Activated CD8-positive, alpha-beta T cell treated with anti-CD3 and anti-CD28 coated beads, Interleukin-2, amount 10 ng/mL, durations not matched to agents 7 days and 5 days (primary cell): ENCODE measurements around the gene COL10A1. TPM values are rescaled to one million over a fixed set of nuclear protein-coding genes. Genes with fewer than 3 reads are reported as not detected.

Source experiments
- ATAC-seq: fragments of 150-1000 bp; cut with Tn5 transposase; one replicate; pipeline ENCODE4 v1.10.0; 2021; ENCODE audit warnings: moderate library complexity
- CTCF ChIA-PET: fragments of 350-600 bp; sonication (Branson Sonifier 250); formaldehyde crosslinking; loops from one replicate; lab custom pipeline; 2021; ENCODE audit warnings: antibody characterized with exemption; lab: Charles Lee
- POLR2A ChIA-PET: fragments of 350-600 bp; sonication (Branson Sonifier 250); formaldehyde crosslinking; loops from one replicate; lab custom pipeline; 2021; ENCODE audit warnings: antibody characterized with exemption; lab: Charles Lee
- DNase-seq: peaks from one replicate; pipeline ENCODE4 v3.0.0-alpha.2; 2020
- H3K27ac Mint-ChIP-seq: one replicate; pipeline ENCODE4 v1.8.0; 2021; ENCODE audit warnings: mild to moderate bottlenecking, mixed read lengths
- H3K27me3 Mint-ChIP-seq: one replicate; pipeline ENCODE4 v1.8.0; 2021; ENCODE audit warnings: low read depth, mixed read lengths
- H3K36me3 Mint-ChIP-seq: one replicate; pipeline ENCODE4 v1.8.0; 2021; ENCODE audit warnings: low read depth, mixed read lengths
- H3K4me1 Mint-ChIP-seq: one replicate; pipeline ENCODE4 v1.8.0; 2021; ENCODE audit warnings: low read depth, mixed read lengths
- H3K4me3 Mint-ChIP-seq: one replicate; pipeline ENCODE4 v1.8.0; 2021; ENCODE audit warnings: mild to moderate bottlenecking, mixed read lengths
- H3K9me3 Mint-ChIP-seq: one replicate; pipeline ENCODE4 v1.8.0; 2022; ENCODE audit warnings: mixed read lengths; ENCODE audit not compliant: insufficient read depth
- total RNA-seq, 2 experiments: library from RNA; stranded (reverse); gene quantifications; one replicate each; pipeline ENCODE4 v1.2.3, GENCODE V29; 2021

The COL10A1 gene
- total RNA-seq = not detected

DNA sequence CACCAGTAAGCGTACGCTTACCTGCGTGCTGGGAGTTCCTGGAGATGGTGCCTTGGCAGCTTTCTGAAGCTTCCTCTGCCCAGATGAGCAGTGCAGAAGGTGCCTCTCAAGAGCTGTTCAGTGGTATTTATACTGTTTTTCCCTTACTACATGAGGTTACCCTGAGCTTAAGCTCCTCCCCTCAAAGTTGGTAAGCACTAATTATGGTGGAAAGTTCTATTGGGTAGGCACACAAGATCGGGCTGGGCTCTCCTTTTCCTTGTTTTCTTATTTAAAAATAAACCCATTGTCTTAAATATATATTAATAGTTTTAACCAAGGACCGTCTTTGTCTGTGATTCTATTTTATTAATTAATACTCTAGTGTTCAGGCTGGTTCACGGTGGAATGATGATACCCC lies at the start of gene COL10A1:
COL10A1 (minus strand) TSS at position 101 of the 400 bp plus-strand sequence. CDS start 640 bp downstream, outside the sequence.
- H3K36me3 Mint-ChIP-seq = no peaks in the 10 kb centered on the region
- ChIA-PET CTCF (interaction anchor here (1.5 kb wide), 1 partner anchor 14 kb away, joined by 4 read pairs; no protein-coding TSS in a partner anchor), POLR2A (no interaction called here)
- no peaks in the 10 kb centered on the region for H3K27me3 Mint-ChIP-seq
- peaks cover 5% of the 10 kb centered on the region for H3K4me1 Mint-ChIP-seq
- ATAC-seq = no peak
- H3K9me3 Mint-ChIP-seq = no peaks in the 10 kb centered on the region
- no peak within 1 kb of the TSS for H3K27ac Mint-ChIP-seq
- DNase-seq = no peak
- H3K4me3 Mint-ChIP-seq = no peak within 1 kb of the TSS

DNA sequence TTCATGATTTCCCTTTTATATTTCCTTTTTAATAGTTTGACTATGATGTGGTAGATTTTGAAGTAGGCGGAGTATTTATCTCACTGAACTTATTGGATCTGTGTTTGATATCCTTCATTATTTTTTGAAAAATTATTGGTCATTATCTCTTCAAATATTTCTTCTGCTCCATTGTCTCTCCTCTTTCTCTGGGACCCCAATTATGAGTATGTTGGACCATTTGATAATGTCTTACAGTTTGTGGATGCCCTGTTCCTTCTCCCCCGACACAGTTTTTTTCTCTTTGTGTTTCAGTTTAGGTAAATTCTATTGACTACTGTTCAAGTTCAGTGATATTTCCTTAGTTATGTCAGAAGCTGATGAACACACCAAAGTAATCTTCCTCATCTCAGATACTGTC lies 49.4 kb upstream of the COL10A1 start:
- H3K9me3 Mint-ChIP-seq = peaks cover 11% of the 10 kb centered on the region
- POLR2A ChIA-PET = no interaction called here
- ATAC-seq = no peak
- DNase-seq = no peak
- H3K36me3 Mint-ChIP-seq = peaks cover 10% of the 10 kb centered on the region
- CTCF ChIA-PET = no interaction called here
- no peaks in the 10 kb centered on the region for H3K4me1 Mint-ChIP-seq
- no peaks in the 10 kb centered on the region for H3K27me3 Mint-ChIP-seq
- H3K4me3 Mint-ChIP-seq = no peak overlapping the region
- H3K27ac Mint-ChIP-seq = no peak overlapping the region

DNA sequence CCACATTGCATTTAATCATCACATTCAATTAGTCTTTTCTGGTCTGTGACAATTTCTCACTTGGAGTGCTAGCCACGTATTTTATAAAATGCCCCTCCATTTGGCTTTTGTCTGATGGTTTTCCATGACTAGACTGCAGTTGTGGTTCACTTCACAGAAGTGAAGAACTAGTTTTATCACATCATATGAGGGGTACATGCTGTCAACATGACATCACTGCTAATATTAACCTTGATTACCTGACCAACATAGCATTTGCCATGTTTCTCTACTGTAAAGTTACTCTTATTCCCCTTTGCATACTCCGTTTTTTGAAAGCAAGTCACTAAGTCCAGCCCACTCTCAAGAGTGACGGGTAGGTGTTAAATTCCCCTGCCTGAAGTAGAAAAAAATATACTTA lies 48.0 kb upstream of the COL10A1 start:
- H3K4me1 Mint-ChIP-seq = no peaks in the 10 kb centered on the region
- ChIA-PET CTCF (interaction anchor here (0.7 to 1.2 kb wide), 2 partner anchors 12 to 90 kb away, joined by 3 read pairs; no protein-coding TSS in a partner anchor), POLR2A (no interaction called here)
- H3K27me3 Mint-ChIP-seq = no peaks in the 10 kb centered on the region
- H3K9me3 Mint-ChIP-seq = peaks cover 11% of the 10 kb centered on the region
- peaks cover 10% of the 10 kb centered on the region for H3K36me3 Mint-ChIP-seq
- DNase-seq (no peak), ATAC-seq (no peak)
- H3K4me3 Mint-ChIP-seq = no peak overlapping the region
- no peak overlapping the region for H3K27ac Mint-ChIP-seq

DNA sequence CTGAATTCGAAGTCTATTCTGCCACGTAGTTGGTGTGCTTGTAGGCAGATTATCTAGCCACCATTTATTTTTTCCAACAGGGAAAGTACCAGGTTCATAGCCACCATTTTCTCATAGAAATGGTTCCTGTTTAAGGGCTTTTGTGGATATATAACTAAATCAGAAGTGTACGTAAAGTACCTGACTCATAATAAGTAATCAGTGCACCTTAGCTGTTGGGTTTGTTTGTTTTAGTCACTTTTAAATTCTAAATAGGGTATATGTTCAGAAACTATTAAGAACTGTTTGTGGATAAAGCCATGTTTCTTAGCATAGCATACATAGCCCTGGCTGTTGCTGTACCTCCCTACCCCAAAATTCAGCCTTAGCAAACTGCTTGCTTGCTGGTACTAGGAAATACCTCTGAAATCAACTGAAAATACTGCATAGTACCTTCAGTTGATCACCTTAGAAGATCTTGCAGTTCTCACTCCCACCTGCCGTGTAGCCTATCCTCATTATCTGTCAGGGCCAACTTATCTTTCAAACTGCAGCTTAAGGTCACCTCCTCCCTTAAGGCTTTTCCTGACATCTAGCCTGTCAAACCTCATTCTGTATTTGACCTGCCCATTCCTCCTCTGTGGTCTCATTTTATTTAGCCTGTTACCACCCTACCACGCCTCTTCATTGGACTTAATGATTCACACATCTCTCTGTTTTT lies 44.6 kb upstream of the COL10A1 start:
- Mint-ChIP-seq H3K27ac (no peak overlapping the region), H3K27me3 (no peaks in the 10 kb centered on the region), H3K9me3 (peaks cover 16% of the 10 kb centered on the region), H3K4me3 (no peak overlapping the region), H3K36me3 (peaks cover 8% of the 10 kb centered on the region), H3K4me1 (no peaks in the 10 kb centered on the region)
- DNase-seq (no peak), ATAC-seq (no peak)
- ChIA-PET POLR2A (no interaction called here), CTCF (interaction anchor here (0.7 kb wide), 1 partner anchor 1670 kb away, joined by 4 read pairs; no protein-coding TSS in a partner anchor)

DNA sequence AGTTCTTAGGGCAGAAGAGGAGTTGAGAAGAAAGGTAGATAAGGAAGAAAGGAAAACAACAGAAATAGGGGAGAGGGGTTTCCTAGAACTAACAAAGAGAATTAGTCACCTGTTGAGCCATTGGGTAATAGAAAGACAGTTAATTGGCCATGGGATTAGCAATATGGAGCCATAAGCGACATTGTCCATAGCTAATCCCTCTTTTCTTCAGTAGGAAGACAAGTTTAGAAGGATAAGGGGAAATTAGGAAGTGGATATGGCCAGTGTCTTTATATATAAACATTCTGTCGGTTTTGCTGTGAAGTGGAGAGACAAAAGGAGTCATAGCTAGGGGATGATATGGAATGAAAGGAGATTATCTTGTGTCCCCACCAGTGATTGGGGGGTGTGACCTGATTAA lies 43.9 kb upstream of the COL10A1 start:
- H3K36me3 Mint-ChIP-seq = peaks cover 5% of the 10 kb centered on the region
- no peak overlapping the region for H3K4me3 Mint-ChIP-seq
- ChIA-PET POLR2A (no interaction called here), CTCF (interaction anchor here (1.8 kb wide), 1 partner anchor 58 kb away, joined by 7 read pairs; no protein-coding TSS in a partner anchor)
- no peak overlapping the region for H3K27ac Mint-ChIP-seq
- peaks cover 12% of the 10 kb centered on the region for H3K9me3 Mint-ChIP-seq
- DNase-seq (no peak), ATAC-seq (no peak)
- H3K27me3 Mint-ChIP-seq = no peaks in the 10 kb centered on the region
- no peaks in the 10 kb centered on the region for H3K4me1 Mint-ChIP-seq

DNA sequence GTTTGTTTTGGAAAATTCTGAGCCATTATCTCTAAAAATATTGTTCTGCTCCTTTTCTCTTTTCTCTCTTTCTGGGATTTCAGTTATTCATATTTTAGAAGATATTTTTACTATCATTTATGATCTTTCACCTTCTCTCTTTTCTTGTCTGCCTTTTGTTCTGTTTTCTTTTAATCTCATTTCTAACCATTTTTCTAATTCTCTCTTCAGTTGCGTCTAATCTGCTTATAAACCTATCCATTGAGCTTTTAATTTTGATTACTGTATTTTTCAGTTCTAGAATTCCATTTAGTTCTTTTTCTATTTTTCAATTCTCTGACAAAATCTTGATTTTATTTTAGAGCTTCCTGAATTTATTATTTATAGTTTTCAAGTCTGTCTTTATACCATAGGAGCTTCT lies 42.2 kb upstream of the COL10A1 start:
- ATAC-seq (no peak), DNase-seq (no peak)
- Mint-ChIP-seq H3K4me3 (no peak overlapping the region), H3K4me1 (no peaks in the 10 kb centered on the region), H3K9me3 (peaks cover 17% of the 10 kb centered on the region), H3K27ac (no peak overlapping the region), H3K27me3 (no peaks in the 10 kb centered on the region), H3K36me3 (peaks cover 2% of the 10 kb centered on the region)
- CTCF ChIA-PET = interaction anchor here (1.8 kb wide), 1 partner anchor 56 kb away, joined by 7 read pairs; no protein-coding TSS in a partner anchor
- POLR2A ChIA-PET = no interaction called here

DNA sequence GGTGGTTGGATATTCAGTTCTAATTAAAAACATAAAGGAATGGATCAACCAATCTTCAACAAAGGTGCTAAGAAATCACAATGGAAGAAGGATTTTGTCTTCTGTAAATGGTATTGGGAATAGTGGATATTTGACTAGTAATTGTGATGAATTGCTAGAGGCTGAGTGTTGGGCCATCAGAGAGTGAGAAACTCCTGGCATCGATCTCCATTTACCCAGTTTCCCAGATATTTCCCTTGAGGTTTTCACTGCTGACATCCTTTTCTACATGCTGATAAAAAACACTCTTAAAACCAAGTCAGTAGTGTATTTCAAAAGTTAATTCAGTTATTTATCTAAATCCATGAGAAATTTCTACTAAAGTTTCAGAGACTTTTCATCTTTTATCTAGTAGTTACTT lies 40.4 kb upstream of the COL10A1 start:
- DNase-seq (no peak), ATAC-seq (no peak)
- H3K27me3 Mint-ChIP-seq = no peaks in the 10 kb centered on the region
- no peak overlapping the region for H3K27ac Mint-ChIP-seq
- peaks cover 19% of the 10 kb centered on the region for H3K9me3 Mint-ChIP-seq
- CTCF ChIA-PET = no interaction called here
- POLR2A ChIA-PET = no interaction called here
- no peak overlapping the region for H3K4me3 Mint-ChIP-seq
- no peaks in the 10 kb centered on the region for H3K4me1 Mint-ChIP-seq
- peaks cover 5% of the 10 kb centered on the region for H3K36me3 Mint-ChIP-seq

DNA sequence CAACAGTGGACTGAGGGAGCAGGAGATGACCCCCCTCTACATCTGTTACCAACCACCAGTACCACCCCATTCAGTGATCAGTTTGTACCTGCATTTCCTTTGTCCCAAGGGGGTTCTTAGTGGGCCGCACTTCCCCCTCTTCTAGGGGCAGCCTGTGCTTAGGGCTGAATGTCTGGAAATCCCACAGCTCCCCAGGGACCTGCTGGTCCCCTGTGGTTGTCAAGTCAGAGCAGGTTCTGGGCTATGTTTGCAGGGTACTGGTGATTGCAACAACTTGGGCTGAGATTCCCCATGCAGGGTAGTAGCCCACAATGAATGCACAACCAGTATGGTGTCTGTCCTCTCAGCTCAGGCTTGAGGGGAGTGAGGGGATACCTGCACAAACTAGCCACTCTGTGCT lies 39.7 kb upstream of the COL10A1 start:
- peaks cover 19% of the 10 kb centered on the region for H3K9me3 Mint-ChIP-seq
- H3K27me3 Mint-ChIP-seq = no peaks in the 10 kb centered on the region
- H3K4me1 Mint-ChIP-seq = no peaks in the 10 kb centered on the region
- DNase-seq = no peak
- ChIA-PET POLR2A (no interaction called here), CTCF (no interaction called here)
- H3K36me3 Mint-ChIP-seq = peaks cover 5% of the 10 kb centered on the region
- H3K4me3 Mint-ChIP-seq = no peak overlapping the region
- H3K27ac Mint-ChIP-seq = no peak overlapping the region
- ATAC-seq = no peak

DNA sequence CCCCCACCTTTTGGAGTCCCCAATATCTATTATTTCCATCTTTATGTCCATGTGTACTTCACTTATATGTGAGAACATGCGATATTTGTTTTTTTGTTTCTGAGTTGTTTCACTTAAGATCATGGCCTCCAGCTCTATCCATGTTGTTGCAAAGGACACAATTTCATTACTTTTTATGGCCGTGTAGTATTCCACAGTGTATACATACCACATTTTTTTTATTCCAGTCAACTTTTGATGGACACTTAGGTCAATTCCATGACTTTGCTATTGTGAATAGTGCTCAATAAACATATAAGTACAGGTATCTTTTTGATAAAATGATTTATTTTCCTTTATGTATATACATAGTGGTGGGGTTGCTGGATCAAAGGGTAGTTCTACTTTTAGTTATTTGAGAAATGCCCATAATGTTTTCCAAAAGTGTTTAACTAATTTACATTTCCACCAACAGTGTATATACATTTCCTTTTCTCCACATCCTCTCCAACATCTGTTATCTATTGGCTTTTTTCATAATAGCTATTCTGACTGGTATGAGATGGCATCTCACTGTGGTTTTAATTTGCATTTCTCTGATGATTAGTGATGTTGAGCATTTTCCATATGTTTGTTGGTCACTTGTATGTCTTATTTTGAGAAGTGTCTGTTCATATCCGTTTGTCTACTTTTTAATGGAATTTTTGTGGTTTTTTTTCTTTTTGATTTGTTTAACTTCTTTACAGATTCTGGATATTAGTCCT lies 34.0 kb upstream of the COL10A1 start:
- no peak for DNase-seq
- POLR2A ChIA-PET = no interaction called here
- Mint-ChIP-seq H3K4me3 (no peak overlapping the region), H3K27me3 (no peaks in the 10 kb centered on the region), H3K27ac (no peak overlapping the region), H3K9me3 (peaks cover 10% of the 10 kb centered on the region), H3K4me1 (no peaks in the 10 kb centered on the region), H3K36me3 (peaks cover 7% of the 10 kb centered on the region)
- CTCF ChIA-PET = no interaction called here
- no peak for ATAC-seq

DNA sequence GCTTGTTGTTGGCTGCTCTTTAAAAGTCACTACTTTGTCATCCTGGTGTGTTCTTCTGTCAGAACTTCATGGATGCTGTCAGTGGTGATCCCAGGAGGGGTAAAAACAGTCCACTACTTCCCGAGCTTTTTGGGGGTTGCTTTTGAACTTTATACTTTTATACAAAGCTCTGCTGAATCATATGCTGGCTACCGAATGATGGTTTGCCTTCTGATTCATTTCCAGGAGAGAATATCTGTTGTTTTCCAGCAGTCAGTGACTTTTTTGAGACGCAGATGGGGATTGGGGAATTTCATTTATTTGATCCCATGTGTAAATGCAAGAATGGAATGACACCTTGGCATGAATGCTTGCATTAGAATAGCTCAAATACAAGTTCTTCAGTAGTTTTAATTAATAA lies 32.7 kb upstream of the COL10A1 start:
- Mint-ChIP-seq H3K36me3 (peaks cover 7% of the 10 kb centered on the region), H3K4me1 (no peaks in the 10 kb centered on the region), H3K27ac (no peak overlapping the region), H3K9me3 (peaks cover 4% of the 10 kb centered on the region), H3K27me3 (no peaks in the 10 kb centered on the region), H3K4me3 (no peak overlapping the region)
- ATAC-seq (no peak), DNase-seq (no peak)
- ChIA-PET POLR2A (no interaction called here), CTCF (interaction anchor here (1.4 kb wide), 1 partner anchor 59 kb away, joined by 5 read pairs; no protein-coding TSS in a partner anchor)

DNA sequence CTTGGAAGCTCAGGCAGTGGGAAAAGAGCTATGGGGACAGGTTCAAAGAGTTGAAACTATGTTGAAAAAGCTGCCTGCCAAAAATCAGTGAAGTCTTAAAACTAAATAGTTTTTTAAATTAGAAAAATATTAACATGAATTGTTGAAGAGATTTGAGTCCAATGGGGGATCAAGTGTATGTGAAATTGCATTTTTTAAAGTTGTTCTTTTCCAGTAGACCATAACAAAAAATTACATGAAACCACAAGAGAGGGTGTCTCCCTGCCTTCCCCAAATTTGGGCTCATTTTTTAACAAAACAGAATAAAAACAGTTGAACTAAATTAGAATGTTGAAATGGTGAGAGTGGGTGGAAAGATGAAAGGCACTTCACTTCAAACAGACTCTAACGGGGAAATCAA lies 31.5 kb upstream of the COL10A1 start:
- DNase-seq = no peak
- no peak for ATAC-seq
- Mint-ChIP-seq H3K36me3 (peaks cover 5% of the 10 kb centered on the region), H3K27ac (no peak overlapping the region), H3K27me3 (no peaks in the 10 kb centered on the region), H3K4me1 (no peaks in the 10 kb centered on the region), H3K9me3 (no peaks in the 10 kb centered on the region), H3K4me3 (no peak overlapping the region)
- ChIA-PET POLR2A (no interaction called here), CTCF (interaction anchor here (1.4 kb wide), 1 partner anchor 61 kb away, joined by 5 read pairs; no protein-coding TSS in a partner anchor)
